GM18907 (cell line): Measurements from ENCODE around the gene CCND2.

Source experiments
- ATAC-seq: cut with Tn5 transposase; IDR thresholded peaks from one replicate; pipeline ENCODE4 v1.9.1; 2021; ENCODE audit warnings: mild to moderate bottlenecking, moderate library complexity; ENCODE audit not compliant: unreplicated experiment

The CCND2 gene

DNA sequence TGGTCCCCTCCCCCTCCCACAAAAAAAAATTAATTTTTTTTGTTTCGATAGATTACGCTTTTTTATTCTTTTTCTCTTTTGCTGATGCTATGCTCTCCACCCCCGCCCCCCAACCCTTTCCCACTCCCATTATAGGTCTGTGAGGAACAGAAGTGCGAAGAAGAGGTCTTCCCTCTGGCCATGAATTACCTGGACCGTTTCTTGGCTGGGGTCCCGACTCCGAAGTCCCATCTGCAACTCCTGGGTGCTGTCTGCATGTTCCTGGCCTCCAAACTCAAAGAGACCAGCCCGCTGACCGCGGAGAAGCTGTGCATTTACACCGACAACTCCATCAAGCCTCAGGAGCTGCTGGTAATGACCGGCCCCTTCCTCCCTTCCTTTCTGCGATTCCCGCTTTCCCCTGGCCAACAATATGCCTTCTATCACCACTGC lies 2.3 kb downstream of the CCND2 start:
- no peak for ATAC-seq

DNA sequence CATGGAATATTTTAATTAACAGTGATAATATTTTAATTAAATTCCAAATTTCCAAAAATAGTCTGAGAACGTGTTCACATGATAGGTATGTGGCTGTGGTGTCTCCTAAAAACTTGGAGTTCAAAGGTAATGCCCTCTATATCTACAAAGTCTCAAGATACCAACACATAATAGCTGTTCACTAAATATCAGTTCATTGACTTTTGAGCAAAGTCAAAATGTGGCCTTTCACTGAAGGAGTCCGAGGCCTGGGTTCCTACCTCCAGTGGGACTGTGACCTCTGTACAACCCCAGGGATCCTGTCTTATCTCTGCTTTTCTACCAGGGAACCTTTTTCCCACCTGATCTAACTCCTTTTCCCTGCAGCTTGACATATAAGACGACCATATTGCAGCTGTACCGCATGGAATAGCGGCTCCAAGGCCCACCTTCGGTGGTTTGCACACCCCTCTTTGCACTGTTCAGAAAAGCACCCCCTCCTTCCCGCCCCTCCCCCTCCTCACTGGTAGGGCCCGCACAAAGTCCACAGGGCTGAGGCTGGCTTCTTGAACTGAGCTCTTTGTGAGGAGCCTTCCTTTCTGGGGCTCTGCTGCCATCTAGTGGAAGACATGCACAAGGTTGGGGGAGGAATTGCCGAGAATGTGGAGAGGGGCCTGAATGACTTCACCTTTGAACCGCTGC lies 3.1 kb downstream of the CCND2 start:
- ATAC-seq: no peak

DNA sequence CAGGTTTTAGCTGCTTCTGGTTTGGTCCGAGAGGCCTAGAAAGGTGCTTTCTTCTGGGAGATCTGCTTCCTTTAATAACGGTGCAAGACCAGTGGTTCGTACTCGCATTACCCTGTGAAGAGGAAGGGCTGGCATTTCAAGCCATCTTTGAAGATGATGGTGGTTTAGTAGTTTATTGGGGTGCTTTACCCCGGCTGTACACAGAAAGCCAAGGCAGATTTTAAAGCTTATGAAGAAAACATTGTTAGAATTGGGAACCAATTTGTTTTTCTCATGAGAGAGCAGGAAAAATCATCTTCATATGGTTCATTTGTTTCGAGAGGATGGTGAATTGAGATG lies 3.6 kb downstream of the CCND2 start:
- no peak for ATAC-seq

DNA sequence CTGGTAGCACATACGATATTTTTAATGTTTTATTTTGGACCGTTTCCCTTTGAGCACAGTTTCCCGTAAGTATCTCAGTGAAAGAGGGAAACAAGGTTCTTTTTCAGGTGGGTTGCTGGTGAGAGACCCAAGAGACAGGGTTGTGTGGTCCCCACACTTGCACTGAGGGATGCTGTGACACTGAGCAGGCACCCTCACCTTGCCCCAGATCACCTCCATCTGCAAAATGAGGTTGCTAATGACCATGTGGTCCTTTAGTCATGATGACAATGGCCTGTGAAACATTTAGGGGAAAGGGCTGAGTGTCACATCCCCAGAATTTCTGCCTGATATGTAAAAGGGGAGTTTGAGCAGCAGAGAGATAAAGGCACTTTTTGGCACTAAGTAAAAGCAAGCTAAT lies 4.3 kb downstream of the CCND2 start:
- no peak for ATAC-seq

DNA sequence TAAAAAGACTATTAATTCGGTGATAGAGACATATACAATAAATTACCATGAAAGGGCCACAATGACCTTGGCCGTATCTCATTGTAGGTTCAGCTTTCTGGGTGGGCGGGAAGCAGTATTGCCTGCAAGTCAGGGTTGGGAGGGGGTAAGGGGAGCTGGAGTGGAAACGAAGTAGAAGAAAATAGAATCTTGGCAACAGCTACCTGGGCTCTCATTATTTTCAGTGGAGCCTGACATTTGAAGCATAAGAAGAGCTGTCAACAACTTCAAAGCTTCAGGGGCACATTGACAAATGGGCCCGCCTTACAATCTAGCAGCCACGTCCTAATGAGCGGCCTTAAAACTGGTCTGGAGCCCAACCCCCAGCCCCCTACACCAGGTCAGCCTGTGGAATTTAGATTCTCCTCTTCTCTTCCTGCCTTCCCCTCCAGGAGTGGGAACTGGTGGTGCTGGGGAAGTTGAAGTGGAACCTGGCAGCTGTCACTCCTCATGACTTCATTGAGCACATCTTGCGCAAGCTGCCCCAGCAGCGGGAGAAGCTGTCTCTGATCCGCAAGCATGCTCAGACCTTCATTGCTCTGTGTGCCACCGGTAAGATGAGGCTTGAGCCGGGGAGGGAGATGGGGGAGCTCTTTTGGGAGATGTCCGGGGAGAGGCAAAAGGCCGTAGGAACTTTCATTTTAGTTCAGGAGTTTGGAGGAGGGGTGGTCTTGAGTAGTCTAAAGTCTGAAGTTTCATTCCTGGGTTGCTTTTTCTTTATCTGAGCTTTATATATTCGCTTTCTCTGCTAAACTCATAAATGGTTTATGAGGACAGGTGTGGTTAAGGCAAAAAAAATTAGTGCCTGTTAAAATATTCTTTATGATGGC lies 5.0 kb downstream of the CCND2 start:
- no peak for ATAC-seq

DNA sequence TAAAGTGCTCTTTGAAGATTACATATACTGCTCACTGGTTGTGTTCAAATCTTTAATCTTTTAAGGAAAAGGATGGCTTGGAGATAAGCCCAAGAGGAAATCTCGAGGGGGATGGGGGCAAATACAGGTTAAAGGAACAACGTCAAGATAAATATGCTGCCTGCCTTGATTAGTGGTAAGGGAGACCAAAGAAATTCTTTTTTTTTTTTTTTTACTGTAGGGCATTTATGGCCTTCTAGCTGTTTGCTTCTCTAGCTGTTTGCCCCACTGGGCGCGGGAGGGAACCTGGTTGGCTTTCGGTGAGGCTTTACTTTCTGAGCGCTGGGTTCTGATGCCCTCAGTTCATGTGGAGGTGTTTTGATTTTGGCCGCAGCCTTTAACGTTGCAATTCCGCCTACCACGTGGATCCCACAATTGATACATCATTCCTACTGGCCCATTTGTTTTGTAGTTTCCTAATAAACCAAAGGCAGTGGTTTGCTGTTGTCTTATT lies 5.7 kb downstream of the CCND2 start:
- no peak for ATAC-seq

DNA sequence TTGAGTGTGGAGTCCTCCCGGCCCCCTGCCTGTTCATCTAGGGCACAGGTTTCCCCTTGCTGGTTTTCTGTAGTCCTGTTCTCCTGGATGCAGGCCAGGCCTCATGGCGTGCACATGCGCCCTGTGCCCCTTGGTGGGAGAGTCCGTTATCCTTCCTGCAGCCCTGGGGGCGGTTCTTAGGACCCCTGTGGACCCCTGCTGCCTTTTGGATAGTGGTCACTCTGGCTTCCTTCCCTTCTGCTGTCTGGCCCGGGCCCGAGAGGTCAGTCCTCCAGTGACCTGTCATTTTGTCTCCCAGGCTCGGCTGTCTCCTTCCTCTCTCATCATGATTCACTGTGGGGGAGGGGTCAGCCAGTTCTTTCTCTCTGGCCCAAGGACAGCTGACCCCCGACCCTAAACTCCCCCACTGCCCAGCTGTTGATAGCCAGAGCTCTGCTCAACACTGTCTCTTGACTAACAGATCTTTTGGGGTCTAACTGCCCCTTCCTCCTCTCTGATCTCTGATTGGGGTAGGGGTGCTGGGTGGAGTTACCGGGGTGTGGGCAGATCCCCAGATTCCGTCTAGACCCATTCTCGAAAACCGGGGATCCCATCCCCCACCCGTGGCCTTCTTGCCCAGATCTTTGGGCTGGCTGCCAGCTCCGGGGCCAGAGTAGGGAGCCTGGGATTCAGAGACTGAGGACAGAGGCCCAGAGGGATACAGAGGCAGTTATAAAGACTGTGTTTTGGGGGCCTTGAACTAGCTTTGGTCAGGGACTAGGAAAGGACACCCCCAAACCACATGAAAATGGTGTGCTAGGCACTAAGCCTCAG lies 7.0 kb downstream of the CCND2 start:
- ATAC-seq: no peak

DNA sequence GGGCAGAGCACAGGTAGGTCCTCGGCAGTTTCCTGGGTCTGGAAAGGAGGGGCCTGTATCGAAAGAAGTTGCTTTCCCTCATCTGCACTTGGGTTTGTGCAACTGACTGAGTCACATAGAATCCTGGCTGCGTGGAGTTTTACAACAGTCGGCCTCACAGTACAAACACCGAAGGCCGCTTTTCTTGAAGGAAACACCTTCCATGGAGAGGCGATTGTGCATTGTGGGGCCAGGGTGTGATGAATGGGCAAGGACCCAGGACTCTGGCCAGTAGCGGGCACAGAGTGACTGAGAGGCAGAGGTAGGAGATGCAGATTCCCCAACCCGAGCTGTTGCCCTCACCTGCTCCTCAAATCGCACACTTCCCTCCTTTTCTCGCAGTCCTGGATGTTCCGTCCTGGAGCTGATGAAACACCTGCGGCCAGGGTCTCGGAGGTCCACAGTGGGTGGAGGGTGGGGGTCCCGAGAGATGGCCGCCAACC lies 7.7 kb downstream of the CCND2 start:
- ATAC-seq: no peak

DNA sequence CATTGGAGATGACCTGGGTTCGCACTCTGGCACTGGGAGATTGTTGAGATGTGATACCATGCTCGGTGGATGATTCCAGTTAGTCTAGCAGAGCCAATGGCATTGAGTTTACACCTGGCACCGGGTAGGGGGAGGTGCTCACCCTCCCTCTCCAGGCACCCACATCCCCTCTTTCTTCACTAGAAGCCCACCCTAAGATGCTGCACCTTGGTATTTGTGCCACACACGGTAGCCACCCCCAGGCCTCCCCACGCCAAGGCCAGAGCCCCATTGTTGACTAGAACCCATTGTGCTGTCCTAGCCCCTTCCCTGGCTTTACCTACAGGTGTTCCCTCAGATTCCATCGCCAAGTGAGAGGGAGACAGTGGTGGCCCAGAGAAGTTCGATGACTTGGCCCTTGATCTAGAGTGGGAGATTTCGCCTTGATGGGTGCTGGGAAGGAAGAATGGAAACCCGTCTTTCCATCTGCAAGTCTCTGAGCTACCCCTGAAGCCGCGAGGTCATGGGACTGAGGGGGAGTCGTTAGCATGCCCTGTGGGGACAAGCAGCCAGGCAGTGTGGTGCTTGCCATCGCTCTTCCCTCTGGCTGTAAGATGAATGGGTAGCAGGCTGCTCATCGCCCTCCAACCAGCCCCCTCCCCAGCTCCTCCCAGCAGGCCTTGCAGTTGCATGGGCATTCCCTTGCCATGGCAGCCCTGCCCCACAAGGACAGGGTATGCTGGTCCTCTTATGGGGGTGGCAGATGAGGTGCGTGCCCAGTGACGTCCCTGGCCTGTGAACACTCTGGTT lies 8.7 kb downstream of the CCND2 start:
- no peak for ATAC-seq

DNA sequence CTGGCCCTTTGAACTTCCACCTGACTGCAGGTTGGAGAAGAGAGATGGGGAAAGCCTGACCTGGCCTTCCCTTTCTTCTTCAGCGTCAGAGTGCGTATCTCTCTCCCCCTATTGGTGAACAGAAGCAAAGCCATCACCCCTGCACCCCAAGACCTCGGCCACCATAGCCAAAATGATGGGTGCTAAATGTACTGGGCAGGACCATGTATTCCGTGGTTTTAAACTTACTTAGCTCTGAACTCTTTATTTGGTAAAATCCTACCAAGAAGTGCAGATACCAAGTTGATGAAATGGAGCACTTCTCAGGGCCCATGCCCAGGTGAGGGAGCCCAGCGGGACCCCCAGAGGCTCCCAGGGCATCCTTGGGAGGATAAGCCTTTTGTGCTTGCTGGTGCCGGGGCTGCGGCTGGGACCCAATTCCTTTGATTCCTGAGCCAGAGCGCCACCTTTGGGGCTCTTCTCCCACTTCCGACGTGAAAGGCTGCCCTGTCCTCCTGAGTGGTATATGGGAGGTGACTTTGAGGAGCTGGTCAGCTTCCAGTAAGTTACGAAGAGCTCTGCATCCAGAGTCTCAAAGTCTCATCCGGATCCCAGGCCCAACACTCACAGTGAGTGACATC lies 9.4 kb downstream of the CCND2 start:
- ATAC-seq: no peak

DNA sequence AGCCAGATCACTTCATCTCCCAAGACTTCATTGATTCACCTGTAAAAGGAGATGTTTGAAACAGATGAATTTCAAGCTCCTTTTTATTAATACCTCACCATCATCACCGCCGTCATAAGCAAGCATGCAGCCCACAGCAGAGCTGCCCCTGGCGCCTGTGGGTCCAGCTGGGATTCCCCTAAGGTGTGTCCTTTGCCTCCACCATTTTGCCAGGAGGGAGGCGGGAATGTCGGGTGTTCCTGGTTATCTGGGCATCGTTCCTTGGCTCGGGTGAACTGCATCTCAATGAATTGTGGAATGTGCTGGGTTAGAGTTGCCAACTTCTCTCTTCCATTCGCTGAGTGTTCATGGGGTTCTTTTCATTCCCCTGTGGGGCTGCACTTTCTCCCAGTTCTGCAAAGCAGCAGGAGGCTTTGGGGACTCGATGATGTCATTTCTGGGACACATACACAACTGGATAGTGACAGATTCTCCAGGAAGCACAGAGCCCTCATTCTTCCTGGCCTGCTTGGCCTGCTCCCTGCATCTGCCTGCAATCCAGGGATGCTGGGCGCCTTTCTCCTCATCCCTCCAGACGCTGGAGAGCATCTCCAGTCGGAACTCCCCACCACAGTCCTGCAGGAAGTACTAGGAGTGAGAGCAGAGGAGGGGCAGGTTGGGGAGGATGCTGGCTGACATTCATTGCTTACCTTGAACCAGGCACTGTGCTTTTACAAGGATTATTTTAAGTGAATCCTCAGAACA lies 10.1 kb downstream of the CCND2 start:
- no peak for ATAC-seq

DNA sequence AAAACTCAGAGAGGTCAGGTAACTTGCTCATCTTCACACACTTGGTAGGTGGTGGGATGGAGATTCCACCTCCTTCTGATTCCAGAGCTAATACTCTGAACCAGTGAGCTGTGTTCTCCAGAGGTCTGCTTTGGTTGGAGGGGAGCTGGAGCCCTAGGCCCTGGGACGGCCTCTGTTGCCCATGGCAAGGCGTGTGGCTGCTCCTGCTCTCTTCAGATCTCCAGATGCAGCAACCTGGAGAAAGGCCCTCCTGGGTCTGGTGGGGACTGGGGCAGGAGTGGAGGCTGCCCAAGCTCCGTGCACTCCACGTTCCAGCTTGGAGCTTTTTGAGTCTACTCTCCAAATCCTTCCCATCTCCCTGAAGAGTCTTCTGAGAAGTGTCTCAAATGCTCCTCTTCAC lies 10.7 kb downstream of the CCND2 start:
- no peak for ATAC-seq

DNA sequence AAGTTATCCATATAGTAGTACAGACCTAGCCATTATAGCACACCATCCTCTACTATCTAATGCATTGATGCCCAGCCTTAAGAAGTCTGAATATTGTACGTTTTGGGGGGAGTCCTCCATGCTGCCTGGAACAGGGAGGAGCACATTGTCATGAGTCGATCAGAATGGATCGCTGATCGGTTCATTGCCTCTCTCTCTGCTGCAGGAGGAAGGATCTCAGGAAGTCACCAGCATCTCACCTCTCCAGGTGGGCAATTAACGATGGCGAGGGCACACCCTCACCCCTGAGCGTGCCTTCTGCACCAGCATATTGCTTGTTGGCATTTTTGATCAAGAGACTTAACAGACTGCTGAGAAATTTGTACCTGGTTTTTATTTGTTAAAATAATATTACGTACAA lies 11.5 kb downstream of the CCND2 start:
- no peak for ATAC-seq

DNA sequence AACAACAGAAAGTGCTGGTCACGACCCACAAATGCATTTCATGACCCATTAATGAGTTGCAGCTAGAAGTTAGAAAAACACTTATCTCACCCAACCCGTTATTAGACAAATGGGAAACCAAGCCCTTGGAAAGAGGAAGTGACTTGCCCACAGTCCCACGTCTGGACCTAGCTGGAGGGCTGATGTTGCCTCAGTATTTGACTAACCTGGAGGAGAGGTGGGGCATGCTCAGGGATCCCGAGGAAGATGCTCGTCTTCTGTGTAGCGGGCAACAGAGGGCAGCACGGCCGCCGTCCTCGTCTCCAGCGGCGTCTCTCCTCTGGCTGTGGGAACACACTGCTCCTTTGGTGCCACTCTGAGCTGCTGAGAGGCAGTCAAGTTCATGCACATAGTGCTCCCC lies 12.7 kb downstream of the CCND2 start:
- no peak for ATAC-seq

DNA sequence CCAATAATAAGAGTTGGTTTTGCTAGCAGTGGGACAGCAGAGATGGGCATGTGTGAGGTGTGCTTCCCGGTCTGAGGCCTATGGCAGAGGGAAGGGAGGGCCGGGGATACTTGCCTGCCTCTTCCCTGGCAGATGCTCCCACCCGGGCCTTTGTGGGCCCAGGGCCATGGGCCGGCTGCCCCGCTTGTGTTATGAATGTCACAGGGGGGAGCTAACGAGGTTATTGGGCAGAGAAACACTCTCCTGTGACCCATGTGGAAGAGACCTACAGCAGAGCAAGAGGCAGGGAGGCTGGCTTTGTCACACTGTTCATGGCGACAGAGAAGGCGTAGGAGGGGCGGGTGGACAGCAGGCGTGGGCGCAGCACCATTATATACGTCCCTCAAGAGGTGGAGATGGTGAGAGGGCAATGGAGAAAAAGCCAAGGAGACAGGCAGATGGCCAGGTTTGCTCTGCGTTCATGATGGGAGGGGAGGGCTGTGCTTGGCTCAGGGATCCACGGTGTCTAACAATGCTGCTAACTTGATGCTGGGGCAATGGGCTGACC lies 13.3 kb downstream of the CCND2 start:
- ATAC-seq: no peak

DNA sequence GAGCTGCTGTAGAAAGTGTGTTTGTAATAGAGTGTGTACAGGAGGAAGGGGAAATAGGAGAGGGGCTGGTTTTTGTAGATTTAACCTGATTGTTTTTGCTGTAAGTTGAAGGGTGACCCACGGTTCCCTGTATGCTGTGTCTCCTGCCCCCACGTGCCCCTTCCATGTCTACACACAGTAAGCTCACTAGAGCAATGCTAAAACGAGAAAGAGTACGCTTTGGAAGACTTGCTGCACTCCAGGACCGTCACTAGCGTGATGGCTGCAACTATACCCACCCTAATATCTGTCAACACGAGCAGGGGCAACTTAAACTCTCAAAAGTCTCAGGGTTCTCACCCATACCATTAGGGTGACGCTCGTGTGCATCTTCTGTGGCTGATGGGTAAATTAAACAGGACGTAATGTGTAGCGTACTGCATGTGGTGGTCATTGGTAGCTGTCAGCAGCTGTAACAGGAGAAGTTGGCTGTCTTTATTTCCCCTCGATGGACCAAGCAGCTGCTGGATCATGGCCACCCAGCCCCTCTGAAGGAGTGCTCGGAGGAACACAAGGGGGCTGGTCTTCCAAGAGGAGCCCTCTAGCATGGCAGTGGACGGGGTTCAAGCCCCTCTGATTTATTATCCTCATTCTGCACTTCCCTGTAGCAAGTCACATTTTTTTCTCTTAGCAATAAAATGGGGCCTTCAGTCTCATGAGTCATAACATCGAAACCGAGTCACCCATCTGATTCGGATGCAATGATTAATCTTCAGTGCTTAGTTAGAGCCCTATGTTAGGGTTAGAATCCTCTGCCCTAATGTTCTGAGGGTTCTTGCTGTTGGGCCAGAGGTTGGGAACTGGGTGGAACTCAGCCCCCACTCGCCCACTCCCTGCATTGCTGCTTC lies 14.0 kb downstream of the CCND2 start:
- ATAC-seq: no peak

DNA sequence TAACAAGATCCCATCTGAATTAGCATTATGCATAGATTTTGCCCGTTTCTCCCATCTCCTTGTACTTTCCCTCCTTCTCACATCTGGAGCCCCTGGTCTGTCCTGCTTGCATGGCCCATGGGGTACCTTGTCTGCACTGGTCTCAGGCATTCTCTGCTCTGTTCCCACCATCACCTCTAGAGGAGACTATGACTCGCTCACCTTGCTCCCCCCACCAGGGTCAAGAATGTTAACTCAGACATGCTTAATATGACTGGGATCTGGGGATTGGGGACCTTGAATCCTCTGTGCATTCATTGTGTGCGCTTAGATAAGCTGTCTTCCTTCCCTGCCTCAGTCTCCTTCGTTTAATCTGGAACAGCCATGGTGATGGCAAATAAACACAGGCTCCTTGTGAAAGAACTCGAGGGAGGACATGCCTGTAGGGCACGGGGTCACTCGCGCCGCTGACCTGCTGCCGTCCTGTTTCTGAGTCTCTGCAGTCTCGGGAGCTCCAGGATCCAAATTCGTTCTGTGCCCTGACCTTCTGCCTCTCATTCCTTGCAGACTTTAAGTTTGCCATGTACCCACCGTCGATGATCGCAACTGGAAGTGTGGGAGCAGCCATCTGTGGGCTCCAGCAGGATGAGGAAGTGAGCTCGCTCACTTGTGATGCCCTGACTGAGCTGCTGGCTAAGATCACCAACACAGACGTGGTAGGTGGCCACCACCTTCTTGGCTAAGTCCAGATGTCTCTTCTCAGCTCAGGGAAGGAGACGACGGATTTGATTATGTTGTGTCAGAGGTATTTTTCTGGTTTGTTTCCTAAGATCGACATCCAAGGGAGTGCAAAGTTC lies 15.0 kb downstream of the CCND2 start:
- ATAC-seq: no peak
